HL-60 (cell line): ENCODE measurements around the gene GSC.

Experiments
- DNase-seq, 2 experiments: peaks; one replicate each; pipeline ENCODE4 v3.0.0-alpha.2; 2010 to 2020; ENCODE audit warnings: low read depth in 1 of 2, low spot score in 1 of 2
- H3K27ac ChIP-seq: fragments of 250-450 bp; sonication (Bioruptor Pico); replicated peaks from 2 replicates; pipeline ENCODE4 v1.5.1; 2020; ENCODE audit warnings: mild to moderate bottlenecking, moderate library complexity
- H3K27me3 ChIP-seq: fragments of 250-450 bp; sonication (Bioruptor Pico); 2 replicates; pipeline ENCODE4 v1.5.1; 2021; ENCODE audit warnings: mild to moderate bottlenecking, moderate library complexity; ENCODE audit not compliant: insufficient read depth, poor library complexity, severe bottlenecking
- H3K4me3 ChIP-seq: replicated peaks from 2 replicates; pipeline ENCODE4 v1.5.1; 2011; ENCODE audit warnings: mild to moderate bottlenecking, control low read depth, low read length; ENCODE audit not compliant: insufficient read depth
- GABPA ChIP-seq: IDR thresholded peaks from 2 replicates; pipeline ENCODE4 v1.6.1; 2012; ENCODE audit warnings: low read depth
- POLR2AphosphoS5 ChIP-seq: IDR thresholded peaks from 2 replicates; pipeline ENCODE4 v1.6.1; 2012; ENCODE audit warnings: low read depth
- SPI1 ChIP-seq: IDR thresholded peaks from 2 replicates; pipeline ENCODE4 v1.6.1; 2012; ENCODE audit warnings: low read depth, mild to moderate bottlenecking, borderline replicate concordance
- TF ChIP-seq, protein P1 (sequence below): IDR thresholded peaks from one replicate; pipeline ENCODE4 v1.5.1; 2011; ENCODE audit warnings: low read length, control low read depth, inconsistent platforms; ENCODE audit not compliant: insufficient read depth
- TF ChIP-seq, protein P2 (sequence below): IDR thresholded peaks from 2 replicates; pipeline ENCODE4 v1.6.1; 2012; ENCODE audit warnings: low read depth; ENCODE audit not compliant: insufficient replicate concordance

The GSC gene

DNA sequence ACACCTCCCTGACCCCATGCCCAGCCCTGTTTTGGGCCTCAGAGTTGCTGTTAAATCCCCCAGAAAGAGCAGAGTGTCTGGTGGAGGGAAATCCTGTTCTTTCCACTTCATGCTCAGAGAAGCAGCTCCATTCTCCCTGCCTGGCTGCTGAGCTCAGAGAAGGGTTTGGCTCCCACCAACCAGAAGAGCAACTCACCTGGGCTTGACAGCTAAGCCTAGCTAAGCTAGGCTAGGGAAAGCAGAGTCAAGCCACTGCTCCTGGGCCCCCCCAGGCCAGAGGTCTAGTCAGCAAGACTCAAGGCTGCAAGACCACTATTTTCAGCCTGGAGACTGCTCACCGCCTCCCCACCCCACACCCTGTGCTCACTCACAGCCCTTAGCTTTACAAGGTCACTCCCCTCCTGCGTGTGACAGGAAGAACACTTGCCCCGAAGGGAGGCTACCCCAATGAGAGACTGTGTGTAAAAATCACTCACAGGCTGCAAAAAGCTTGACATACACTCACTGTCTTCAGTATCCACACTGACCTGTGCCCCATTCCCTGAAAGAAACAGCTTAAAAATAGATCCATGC lies 13.5 kb downstream of the GSC start:
- H3K27me3 ChIP-seq = no peaks in the 10 kb centered on the region
- TF ChIP-seq, protein P1, sequence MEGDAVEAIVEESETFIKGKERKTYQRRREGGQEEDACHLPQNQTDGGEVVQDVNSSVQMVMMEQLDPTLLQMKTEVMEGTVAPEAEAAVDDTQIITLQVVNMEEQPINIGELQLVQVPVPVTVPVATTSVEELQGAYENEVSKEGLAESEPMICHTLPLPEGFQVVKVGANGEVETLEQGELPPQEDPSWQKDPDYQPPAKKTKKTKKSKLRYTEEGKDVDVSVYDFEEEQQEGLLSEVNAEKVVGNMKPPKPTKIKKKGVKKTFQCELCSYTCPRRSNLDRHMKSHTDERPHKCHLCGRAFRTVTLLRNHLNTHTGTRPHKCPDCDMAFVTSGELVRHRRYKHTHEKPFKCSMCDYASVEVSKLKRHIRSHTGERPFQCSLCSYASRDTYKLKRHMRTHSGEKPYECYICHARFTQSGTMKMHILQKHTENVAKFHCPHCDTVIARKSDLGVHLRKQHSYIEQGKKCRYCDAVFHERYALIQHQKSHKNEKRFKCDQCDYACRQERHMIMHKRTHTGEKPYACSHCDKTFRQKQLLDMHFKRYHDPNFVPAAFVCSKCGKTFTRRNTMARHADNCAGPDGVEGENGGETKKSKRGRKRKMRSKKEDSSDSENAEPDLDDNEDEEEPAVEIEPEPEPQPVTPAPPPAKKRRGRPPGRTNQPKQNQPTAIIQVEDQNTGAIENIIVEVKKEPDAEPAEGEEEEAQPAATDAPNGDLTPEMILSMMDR = no peak
- TF ChIP-seq GABPA (no peak), POLR2AphosphoS5 (no peak), SPI1 (no peak)
- TF ChIP-seq, protein P2, sequence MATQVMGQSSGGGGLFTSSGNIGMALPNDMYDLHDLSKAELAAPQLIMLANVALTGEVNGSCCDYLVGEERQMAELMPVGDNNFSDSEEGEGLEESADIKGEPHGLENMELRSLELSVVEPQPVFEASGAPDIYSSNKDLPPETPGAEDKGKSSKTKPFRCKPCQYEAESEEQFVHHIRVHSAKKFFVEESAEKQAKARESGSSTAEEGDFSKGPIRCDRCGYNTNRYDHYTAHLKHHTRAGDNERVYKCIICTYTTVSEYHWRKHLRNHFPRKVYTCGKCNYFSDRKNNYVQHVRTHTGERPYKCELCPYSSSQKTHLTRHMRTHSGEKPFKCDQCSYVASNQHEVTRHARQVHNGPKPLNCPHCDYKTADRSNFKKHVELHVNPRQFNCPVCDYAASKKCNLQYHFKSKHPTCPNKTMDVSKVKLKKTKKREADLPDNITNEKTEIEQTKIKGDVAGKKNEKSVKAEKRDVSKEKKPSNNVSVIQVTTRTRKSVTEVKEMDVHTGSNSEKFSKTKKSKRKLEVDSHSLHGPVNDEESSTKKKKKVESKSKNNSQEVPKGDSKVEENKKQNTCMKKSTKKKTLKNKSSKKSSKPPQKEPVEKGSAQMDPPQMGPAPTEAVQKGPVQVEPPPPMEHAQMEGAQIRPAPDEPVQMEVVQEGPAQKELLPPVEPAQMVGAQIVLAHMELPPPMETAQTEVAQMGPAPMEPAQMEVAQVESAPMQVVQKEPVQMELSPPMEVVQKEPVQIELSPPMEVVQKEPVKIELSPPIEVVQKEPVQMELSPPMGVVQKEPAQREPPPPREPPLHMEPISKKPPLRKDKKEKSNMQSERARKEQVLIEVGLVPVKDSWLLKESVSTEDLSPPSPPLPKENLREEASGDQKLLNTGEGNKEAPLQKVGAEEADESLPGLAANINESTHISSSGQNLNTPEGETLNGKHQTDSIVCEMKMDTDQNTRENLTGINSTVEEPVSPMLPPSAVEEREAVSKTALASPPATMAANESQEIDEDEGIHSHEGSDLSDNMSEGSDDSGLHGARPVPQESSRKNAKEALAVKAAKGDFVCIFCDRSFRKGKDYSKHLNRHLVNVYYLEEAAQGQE = no peak
- DNase-seq = no peak
- H3K4me3 ChIP-seq = no peak overlapping the region
- H3K27ac ChIP-seq = no peak overlapping the region

DNA sequence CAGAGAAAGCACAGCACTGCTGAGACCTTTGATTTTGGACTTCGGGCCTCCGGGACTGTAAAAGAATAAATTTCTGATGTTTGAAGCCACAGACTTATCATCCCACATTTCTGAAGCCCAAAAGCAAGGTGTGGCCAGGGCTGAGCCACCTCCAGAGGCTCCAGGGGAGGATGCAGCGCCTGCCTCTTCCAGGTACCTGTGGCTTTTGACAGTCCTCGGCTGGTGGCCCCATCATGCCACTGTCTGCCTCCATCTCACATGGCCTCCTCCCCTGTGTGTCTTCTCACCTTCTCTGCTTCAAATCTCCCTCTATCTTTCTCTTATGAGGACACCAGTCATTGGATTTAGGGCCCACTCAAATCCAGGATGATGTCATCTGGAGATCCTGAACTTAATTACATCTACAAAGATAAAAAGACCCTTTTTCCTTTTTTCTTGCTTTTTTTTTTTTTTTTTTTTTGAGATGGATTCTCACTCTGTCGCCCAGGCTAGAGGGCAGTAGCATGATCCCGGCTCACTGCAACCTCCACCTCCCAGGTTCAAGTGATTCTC lies 15.4 kb downstream of the GSC start:
- DNase-seq = no peak
- Histone ChIP-seq H3K4me3 (no peak overlapping the region), H3K27ac (no peak overlapping the region), H3K27me3 (no peaks in the 10 kb centered on the region)
- TF ChIP-seq GABPA = no peak
- TF ChIP-seq, protein P1 = no peak
- no peak for TF ChIP-seq SPI1
- TF ChIP-seq, protein P2 = no peak
- TF ChIP-seq POLR2AphosphoS5 = no peak

DNA sequence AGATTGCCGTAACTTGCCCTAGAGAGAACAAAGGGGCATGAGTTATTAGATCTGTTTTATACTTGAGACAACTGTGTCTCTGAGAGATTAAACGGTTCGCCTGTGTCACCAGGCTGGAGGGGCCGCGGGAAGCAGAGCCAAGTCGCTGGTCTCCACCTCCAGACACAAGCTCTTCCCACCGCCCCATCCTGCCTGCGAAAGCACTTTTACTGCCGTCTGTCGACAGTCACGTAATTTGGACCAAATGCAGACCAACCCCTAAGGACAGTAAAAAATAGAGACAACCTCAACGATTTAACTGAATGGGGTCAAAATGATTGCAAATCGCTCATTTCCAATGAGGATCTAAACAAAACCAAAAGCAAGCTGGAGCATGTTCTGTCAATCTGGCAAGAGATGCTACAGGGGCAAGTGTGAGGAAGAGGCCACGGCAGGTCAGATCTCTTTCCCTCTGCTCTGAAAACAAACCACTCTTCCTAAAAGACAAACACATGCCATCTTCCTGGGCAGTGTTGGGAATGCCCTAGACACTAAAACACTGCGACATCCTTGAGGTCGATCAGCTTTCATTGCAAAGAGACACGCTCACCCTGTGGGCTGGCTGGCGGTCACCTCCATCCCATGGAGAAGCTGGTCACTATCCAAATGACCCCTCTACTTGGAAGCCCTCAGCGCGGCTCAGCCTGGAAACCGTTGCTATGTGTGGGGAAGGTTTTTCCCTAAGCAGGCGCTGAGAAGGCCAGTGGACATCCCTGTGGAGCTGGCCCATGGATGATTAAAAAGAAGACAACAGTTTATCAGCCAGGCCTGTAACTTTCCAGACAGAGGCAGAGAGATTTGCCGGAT lies 17.1 kb downstream of the GSC start:
- no peak for DNase-seq
- H3K27ac ChIP-seq = no peak overlapping the region
- TF ChIP-seq POLR2AphosphoS5 = no peak
- no peak overlapping the region for H3K4me3 ChIP-seq
- no peaks in the 10 kb centered on the region for H3K27me3 ChIP-seq

- Histone ChIP-seq H3K27me3 (no peaks in the 10 kb centered on the region), H3K4me3 (no peak overlapping the region), H3K27ac (no peak overlapping the region)
- TF ChIP-seq, protein P2 = no peak
- TF ChIP-seq POLR2AphosphoS5 (no peak), GABPA (no peak), SPI1 (no peak)
- TF ChIP-seq, protein P1 = no peak
- no peak for DNase-seq
Measured at GRCh38 chr14:94751956-94752355, 18.0 kb downstream of the GSC start.
